KMS-11 (cell line): ENCODE measurements around the gene ACTC1.

Experiments used
- H2AFZ ChIP-seq: fragments of 200-600 bp; sonication (generic); 2 replicates; pipeline ENCODE4 v1.6.1; 2016; ENCODE audit warnings: antibody characterized with exemption, mixed run types, low read depth
- H3K27ac ChIP-seq: fragments of 200-600 bp; sonication (generic); 2 replicates; pipeline ENCODE4 v1.6.1; 2016; ENCODE audit warnings: mild to moderate bottlenecking, mixed run types
- H3K27me3 ChIP-seq: fragments of 200-600 bp; sonication (generic); 2 replicates; pipeline ENCODE4 v1.6.1; 2017; ENCODE audit warnings: mild to moderate bottlenecking, low read depth, mixed run types, moderate library complexity; ENCODE audit not compliant: insufficient read depth
- H3K36me3 ChIP-seq: fragments of 200-600 bp; sonication (generic); 2 replicates; pipeline ENCODE4 v1.6.1; 2017; ENCODE audit warnings: mild to moderate bottlenecking, mixed run types; ENCODE audit not compliant: insufficient read depth
- H3K4me1 ChIP-seq: fragments of 200-600 bp; sonication (generic); 2 replicates; pipeline ENCODE4 v1.6.1; 2016; ENCODE audit warnings: mild to moderate bottlenecking, low read depth, mixed run types; ENCODE audit not compliant: poor library complexity, severe bottlenecking
- H3K4me2 ChIP-seq: fragments of 200-600 bp; sonication (generic); 2 replicates; pipeline ENCODE4 v1.7.0; 2016; ENCODE audit warnings: mild to moderate bottlenecking, mixed run types
- H3K4me3 ChIP-seq: fragments of 200-600 bp; sonication (generic); IDR thresholded peaks from 2 replicates; pipeline ENCODE4 v1.6.1; 2017; ENCODE audit warnings: low read depth, low read length, mixed read lengths; ENCODE audit not compliant: insufficient read depth
- H3K79me2 ChIP-seq: fragments of 200-600 bp; sonication (generic); 2 replicates; pipeline ENCODE4 v1.6.1; 2016; ENCODE audit warnings: low read depth, mixed run types; ENCODE audit not compliant: insufficient read depth
- H3K9ac ChIP-seq: fragments of 200-600 bp; sonication (generic); 2 replicates; pipeline ENCODE4 v1.6.1; 2016; ENCODE audit warnings: mild to moderate bottlenecking, mixed run types
- H4K20me1 ChIP-seq: fragments of 200-600 bp; sonication (generic); 2 replicates; pipeline ENCODE4 v1.6.1; 2016; ENCODE audit warnings: mild to moderate bottlenecking, mixed run types; ENCODE audit not compliant: insufficient read depth
- CTCF ChIP-seq: fragments of 200-600 bp; sonication (generic); conservative IDR thresholded peaks from 2 replicates; pipeline ENCODE4 v1.6.1; 2017; ENCODE audit warnings: low read depth, mild to moderate bottlenecking, antibody characterized with exemption, low read length, moderate library complexity, mixed read lengths

Gene ACTC1

GRCh38 chr15:34795267-34796081 lies at the start of gene ACTC1:
ACTC1 (minus strand) TSS chr15:34795549; CDS start chr15:34794808, 741 bp downstream.
- no peak within 1 kb of the TSS for H3K4me3 ChIP-seq
- no peaks in the 10 kb centered on the region for H3K36me3 ChIP-seq
- no peaks in the 10 kb centered on the region for H3K4me1 ChIP-seq
- no peaks in the 10 kb centered on the region for H3K27me3 ChIP-seq
- no peak within 1 kb of the TSS for H3K4me2 ChIP-seq
- H3K27ac ChIP-seq, result no peak within 1 kb of the TSS
- H3K9ac ChIP-seq, result no peak within 1 kb of the TSS
- no peak within 1 kb of the TSS for H2AFZ ChIP-seq
- no peaks in the 10 kb centered on the region for H3K79me2 ChIP-seq
- H4K20me1 ChIP-seq, result no peaks in the 10 kb centered on the region
- no peak for TF ChIP-seq CTCF

- no peaks in the 10 kb centered on the region for H4K20me1 ChIP-seq
- no peak overlapping the region for H2AFZ ChIP-seq
- no peak overlapping the region for H3K27ac ChIP-seq
- no peak overlapping the region for H3K9ac ChIP-seq
- H3K36me3 ChIP-seq, result no peaks in the 10 kb centered on the region
- H3K79me2 ChIP-seq, result no peaks in the 10 kb centered on the region
- no peak overlapping the region for H3K4me2 ChIP-seq
- H3K27me3 ChIP-seq, result no peaks in the 10 kb centered on the region
- no peak overlapping the region for H3K4me3 ChIP-seq
- TF ChIP-seq CTCF, result no peak
- no peaks in the 10 kb centered on the region for H3K4me1 ChIP-seq
Observed at GRCh38 chr15:34841262-34841725, 45.9 kb upstream of the ACTC1 start.

GRCh38 chr15:34838282-34838681 lies 42.9 kb upstream of the ACTC1 start:
- H3K4me1 ChIP-seq, result no peaks in the 10 kb centered on the region
- H3K27me3 ChIP-seq, result no peaks in the 10 kb centered on the region
- no peak overlapping the region for H3K27ac ChIP-seq
- no peak overlapping the region for H3K9ac ChIP-seq
- H3K79me2 ChIP-seq, result no peaks in the 10 kb centered on the region
- no peak overlapping the region for H2AFZ ChIP-seq
- H3K36me3 ChIP-seq, result no peaks in the 10 kb centered on the region
- no peaks in the 10 kb centered on the region for H4K20me1 ChIP-seq
- no peak overlapping the region for H3K4me3 ChIP-seq
- no peak overlapping the region for H3K4me2 ChIP-seq
- TF ChIP-seq CTCF, result no peak

- Histone ChIP-seq H3K4me2 (no peak overlapping the region), H3K4me1 (no peaks in the 10 kb centered on the region), H3K27ac (no peak overlapping the region), H4K20me1 (no peaks in the 10 kb centered on the region), H3K79me2 (no peaks in the 10 kb centered on the region), H2AFZ (no peak overlapping the region), H3K36me3 (no peaks in the 10 kb centered on the region), H3K4me3 (no peak overlapping the region), H3K9ac (no peak overlapping the region), H3K27me3 (no peaks in the 10 kb centered on the region)
- no peak for TF ChIP-seq CTCF
Observed at GRCh38 chr15:34837246-34838016, 42.1 kb upstream of the ACTC1 start.
